ENCODE results near the gene F5. TPM values are rescaled to one million over a fixed set of nuclear protein-coding genes. Genes with fewer than 3 reads are reported as not detected.

The F5 gene
- total RNA-seq, 2 experiments from 2014 or later: 8.9 to 11.0 TPM

DNA sequence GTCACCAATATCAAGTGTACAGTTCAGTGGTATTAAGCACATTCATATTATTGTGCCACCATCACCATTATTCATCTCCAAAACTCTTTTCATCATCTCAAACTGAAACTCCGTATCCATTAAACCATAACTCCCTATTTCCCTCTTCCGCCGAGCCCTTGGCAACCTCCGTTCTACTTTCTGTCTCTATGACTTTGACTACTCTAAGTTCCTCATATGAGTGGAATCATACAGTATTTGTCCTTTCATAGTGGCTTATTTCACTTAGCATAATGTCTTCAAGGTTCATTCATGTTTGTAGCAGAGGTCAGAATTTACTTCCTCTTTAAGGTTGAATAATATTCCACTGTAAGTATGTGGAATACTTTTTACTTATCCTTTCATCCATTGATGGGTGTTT lies 21.9 kb upstream of the F5 start:
- DNase-seq: no peak
- Mint-ChIP-seq H3K4me3 (no peak overlapping the region), H3K27me3 (peaks cover 3% of the 10 kb centered on the region), H3K4me1 (peaks cover 28% of the 10 kb centered on the region), H3K36me3 (ENCODE audit: low read depth) (peaks cover 8% of the 10 kb centered on the region), H3K9me3 (peaks cover 2% of the 10 kb centered on the region), H3K27ac (no peak overlapping the region)
- ChIA-PET CTCF (no interaction called here), POLR2A (no interaction called here)

DNA sequence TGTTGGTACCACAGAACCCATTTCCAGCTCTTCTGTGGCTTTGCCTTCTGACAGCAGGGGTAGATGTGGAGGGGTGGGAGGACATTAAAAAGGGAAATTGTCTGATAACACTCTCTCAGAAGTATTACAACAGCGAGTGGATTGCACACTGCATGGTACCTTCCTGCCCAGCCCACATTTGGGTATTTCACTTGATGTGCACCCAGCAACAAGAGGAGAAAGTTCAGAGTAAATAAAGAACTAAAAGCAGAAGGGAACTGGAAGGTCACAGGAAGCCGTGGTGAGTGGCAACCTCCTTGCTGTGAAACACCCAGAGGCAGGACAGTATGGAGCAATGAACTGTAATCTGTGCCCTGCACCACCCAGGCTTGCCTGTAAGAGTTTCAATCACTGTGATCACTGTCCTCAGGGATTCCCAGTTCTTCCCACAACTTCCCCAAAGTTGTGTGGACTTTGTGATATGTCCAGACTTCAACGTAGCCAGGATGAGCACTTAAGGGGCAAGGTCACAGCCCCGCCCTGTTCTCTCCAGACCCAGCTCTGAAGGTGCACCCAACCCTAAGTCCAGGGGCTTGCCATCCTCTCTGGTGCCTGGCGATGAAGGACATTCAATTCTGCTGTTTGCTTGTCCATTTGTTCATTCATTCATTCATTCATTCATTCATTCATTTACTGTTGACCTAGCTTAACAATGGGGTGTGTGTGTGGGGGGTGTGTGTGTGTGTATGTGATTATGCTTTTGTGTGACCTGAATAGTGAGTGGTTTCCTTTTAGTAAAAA lies 18.7 kb upstream of the F5 start:
- peak; percentile 75 for DNase-seq
- POLR2A ChIA-PET: interaction anchor here (0.8 to 2.9 kb wide), 4 partner anchors 11 to 107 kb away, joined by 3 to 30 read pairs (median 4); no protein-coding TSS in a partner anchor

DNA sequence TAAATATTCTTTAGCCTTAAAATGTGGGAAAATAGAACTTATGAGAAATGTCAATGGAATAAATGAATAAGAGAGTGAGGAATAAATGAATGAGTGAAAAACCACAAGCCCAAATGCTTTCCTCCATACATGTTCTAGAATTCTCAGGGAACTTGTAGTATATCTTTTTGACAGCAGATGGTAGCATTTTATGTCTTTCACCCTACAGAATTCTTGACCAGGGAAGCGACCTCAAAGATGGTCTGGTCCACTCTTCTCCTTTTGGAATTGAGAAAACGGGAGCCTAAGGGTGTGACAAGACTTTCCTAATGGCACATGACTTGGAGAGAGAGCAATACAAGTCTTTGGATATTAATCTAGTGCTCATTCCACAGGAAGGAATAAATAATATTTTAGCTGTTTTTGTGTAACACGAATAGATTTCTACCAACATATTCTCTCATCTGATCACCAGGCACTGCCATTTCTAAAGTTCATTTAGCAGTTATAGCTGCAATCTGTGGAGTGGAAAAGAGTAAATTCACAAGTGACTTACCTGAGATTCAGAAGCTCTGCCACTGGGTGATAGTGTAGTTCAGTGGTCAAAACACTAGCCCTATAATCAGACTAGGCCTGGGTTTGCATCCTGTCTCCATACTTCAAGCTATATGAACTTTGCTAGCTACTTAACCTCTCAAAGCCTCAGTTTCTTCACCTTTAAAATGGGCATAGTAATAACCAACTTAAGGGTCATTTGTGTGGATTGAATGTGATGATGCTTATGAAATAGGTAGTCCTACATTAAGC lies 15.0 kb upstream of the F5 start:
- Mint-ChIP-seq H3K36me3 (ENCODE audit: low read depth) (peaks cover 12% of the 10 kb centered on the region), H3K27me3 (peaks cover 7% of the 10 kb centered on the region), H3K9me3 (peaks cover 5% of the 10 kb centered on the region), H3K4me3 (no peak overlapping the region), H3K27ac (no peak overlapping the region), H3K4me1 (peaks cover 51% of the 10 kb centered on the region)
- no peak for DNase-seq
- POLR2A ChIA-PET: interaction anchor here (0.9 to 3.7 kb wide), 9 partner anchors 15 to 194 kb away, joined by 3 to 57 read pairs (median 6); partner anchors contain the start of gene METTL18
- CTCF ChIA-PET: interaction anchor here (0.8 to 4.9 kb wide), 32 partner anchors 9 to 292 kb away, joined by 3 to 134 read pairs (median 6); partner anchors contain the start of genes F5, METTL18 and SCYL3

More for the DNA sequence above, 18.7 kb upstream of the F5 start:
- Mint-ChIP-seq H3K36me3 (ENCODE audit: low read depth) (peaks cover 12% of the 10 kb centered on the region), H3K27me3 (no peaks in the 10 kb centered on the region), H3K27ac (peak overlapping the region; percentile 67), H3K9me3 (peaks cover 5% of the 10 kb centered on the region), H3K4me3 (peak overlapping the region; percentile 11), H3K4me1 (peaks cover 54% of the 10 kb centered on the region)
- CTCF ChIA-PET: interaction anchor here (0.8 to 4.9 kb wide), 5 partner anchors 18 to 108 kb away, joined by 4 to 134 read pairs (median 6); partner anchors contain the start of gene F5

DNA sequence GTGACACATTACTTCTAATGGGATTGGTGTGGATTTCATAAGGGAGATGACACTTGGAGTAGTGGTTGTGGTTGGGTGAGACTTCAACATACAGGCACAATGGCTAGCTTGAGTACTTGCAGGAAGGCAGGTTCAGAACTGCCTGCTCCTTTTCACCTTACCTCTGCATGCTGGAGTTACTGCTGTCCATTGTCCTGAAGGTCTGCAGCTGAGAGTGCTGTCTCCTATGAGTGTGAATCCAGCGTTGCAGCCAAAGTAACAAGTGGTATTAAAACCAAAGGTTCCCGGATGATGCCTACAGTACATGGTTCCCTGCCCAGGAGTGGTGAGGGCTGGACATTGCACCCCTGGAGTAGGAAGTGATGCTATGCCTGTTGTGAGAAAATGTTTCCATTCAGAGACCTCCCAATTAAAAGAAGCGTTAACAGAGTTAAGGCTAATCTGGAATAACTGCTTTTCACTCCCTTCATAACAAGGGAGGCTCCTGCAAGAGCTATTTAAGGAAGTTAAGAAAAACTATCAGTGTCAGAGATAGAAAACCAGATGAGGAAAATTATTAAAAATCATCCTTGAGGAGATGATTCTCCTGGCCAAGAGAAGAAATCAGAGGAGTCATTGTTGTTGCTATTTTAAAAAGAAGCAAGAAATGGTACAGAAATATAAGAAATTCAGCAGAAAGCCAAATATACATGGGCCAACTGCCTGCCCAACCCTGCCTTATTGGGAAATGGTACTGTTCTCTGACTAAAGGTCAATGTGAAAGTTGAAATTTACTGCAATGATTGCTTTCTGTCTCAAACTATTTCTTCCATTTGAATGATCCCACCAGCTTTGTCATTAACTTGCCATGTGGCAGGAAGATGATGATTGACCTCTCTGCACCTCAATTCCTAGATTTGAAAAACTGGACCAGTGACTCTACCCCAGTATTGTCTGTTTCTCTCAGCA lies 9.8 kb upstream of the F5 start:
- POLR2A ChIA-PET: interaction anchor here (1.2 to 2.3 kb wide), 3 partner anchors 9 to 199 kb away, joined by 3 to 12 read pairs (median 6); partner anchors contain the start of genes F5 and METTL18
- no peak overlapping the region for H3K4me3 Mint-ChIP-seq
- H3K4me1 Mint-ChIP-seq: peaks cover 33% of the 10 kb centered on the region
- CTCF ChIA-PET: interaction anchor here (1.1 to 2.3 kb wide), 4 partner anchors 9 to 116 kb away, joined by 3 to 16 read pairs (median 6); partner anchors contain the start of gene F5
- no peaks in the 10 kb centered on the region for H3K9me3 Mint-ChIP-seq
- H3K27ac Mint-ChIP-seq: no peak overlapping the region
- no peaks in the 10 kb centered on the region for H3K36me3 Mint-ChIP-seq (ENCODE audit: low read depth)
- peak; percentile 40 for DNase-seq
- peaks cover 11% of the 10 kb centered on the region for H3K27me3 Mint-ChIP-seq

DNA sequence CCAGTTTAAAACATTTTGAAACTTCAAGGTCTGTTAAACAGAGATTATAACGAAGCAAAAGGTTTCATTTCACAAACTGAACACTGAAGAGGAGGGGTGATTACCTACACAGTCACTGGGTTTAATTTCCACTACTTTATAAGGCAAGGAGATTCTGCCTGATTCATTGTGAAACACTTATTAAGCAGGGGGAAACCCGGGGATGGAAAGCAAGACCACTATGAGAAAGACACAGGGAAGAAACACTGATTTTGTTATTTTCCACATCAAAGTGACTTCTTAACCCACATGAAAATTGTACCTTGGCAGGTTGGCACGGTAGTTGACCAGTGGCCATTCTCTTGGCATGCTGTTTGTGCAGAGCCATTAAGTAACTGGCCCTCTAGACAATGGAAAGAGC lies 8.1 kb upstream of the F5 start:
- Mint-ChIP-seq H3K4me1 (peaks cover 34% of the 10 kb centered on the region), H3K4me3 (no peak overlapping the region), H3K36me3 (ENCODE audit: low read depth) (no peaks in the 10 kb centered on the region), H3K9me3 (no peaks in the 10 kb centered on the region), H3K27me3 (peaks cover 11% of the 10 kb centered on the region), H3K27ac (no peak overlapping the region)
- CTCF ChIA-PET: interaction anchor here (1.1 to 2.2 kb wide), 2 partner anchors 8 to 10 kb away, joined by 3 to 7 read pairs; partner anchors contain the start of gene F5
- POLR2A ChIA-PET: interaction anchor here (2.3 kb wide), 1 partner anchor 8 kb away, joined by 12 read pairs; the partner anchor contains the start of gene F5
- DNase-seq: no peak

DNA sequence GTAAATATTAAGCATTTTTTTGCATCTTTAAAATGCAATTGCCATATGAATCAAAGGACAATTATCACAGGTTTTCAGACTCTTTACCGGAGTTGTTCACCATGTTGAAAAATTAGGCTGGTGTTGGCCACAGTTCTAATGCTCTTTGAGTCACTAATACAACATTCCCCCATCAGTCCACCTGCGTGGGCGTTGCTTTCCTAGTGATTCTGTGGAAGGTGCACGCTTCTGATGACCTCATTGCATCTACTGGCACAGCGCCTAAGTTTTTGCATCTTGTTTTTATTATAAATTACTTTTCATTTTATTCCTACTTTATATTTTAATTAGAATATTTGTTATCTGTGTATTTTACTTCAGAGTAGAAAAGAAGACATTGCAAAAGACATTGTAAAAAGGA lies 4.7 kb upstream of the F5 start:
- Mint-ChIP-seq H3K4me3 (no peak overlapping the region), H3K36me3 (ENCODE audit: low read depth) (no peaks in the 10 kb centered on the region), H3K27ac (no peak overlapping the region), H3K9me3 (no peaks in the 10 kb centered on the region), H3K27me3 (peaks cover 2% of the 10 kb centered on the region), H3K4me1 (peaks cover 68% of the 10 kb centered on the region)
- CTCF ChIA-PET: interaction anchor here (2.0 kb wide), 1 partner anchor 11 kb away, joined by 14 read pairs; no protein-coding TSS in a partner anchor
- POLR2A ChIA-PET: no interaction called here
- no peak for DNase-seq

DNA sequence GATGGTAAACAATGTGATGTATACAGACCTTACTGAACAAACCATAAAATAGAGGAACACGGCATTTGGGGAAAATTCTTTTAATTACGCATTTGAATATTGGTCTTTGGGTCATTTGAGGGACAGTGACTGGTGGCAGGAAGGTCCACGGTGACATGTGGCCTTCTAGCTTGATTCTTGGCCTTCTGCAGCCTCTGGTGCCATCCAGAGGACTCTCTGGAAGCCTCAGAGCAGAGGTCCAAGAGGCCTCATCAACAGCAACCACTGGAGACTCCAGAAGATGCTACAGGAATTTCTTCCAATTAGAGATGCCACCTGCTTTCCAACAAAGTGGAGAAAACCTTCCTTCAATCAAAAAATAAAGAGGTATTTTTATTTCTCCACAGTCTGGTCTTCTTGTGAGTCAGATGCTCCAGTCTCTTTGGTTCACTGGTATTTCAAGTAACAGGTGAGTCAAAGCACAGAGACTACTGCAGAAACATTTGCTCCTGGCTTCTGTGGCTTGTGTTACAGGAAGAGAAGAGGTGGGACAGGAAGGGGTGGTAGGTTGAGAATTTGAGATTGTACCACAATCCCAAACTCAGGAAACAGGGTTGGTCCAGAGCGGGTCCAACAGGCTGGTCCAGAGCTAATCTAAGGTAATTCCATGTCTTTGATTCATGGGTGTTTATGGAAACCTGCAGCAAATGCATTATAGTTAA lies 2.7 kb upstream of the F5 start:
- Mint-ChIP-seq H3K36me3 (ENCODE audit: low read depth) (no peaks in the 10 kb centered on the region), H3K27ac (peak overlapping the region; percentile 58), H3K4me3 (no peak overlapping the region), H3K4me1 (peaks cover 71% of the 10 kb centered on the region), H3K27me3 (no peaks in the 10 kb centered on the region), H3K9me3 (no peaks in the 10 kb centered on the region)
- peak; percentile 28 for DNase-seq
- POLR2A ChIA-PET: no interaction called here
- CTCF ChIA-PET: interaction anchor here (1.2 to 1.5 kb wide), 2 partner anchors 39 to 123 kb away, joined by 3 to 4 read pairs; no protein-coding TSS in a partner anchor

DNA sequence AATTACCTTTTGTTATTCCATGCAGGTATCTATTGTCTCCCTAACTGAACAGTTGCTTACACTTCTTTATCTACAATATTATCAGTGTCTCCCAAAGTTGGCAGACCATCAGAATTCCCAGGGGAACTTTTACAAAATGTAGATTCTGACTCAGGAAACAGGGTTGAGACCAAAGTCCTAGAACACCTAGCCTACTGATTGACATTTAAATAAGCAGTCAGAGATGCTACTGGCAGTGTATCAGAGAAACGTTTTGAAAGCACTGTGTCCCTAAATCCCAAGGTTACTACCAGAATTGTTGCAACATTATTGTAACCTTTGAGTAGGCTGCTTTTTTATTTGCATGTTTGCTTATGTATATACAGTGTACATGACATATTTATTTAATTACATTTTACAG lies 1.8 kb upstream of the F5 start:
- H3K27me3 Mint-ChIP-seq: no peaks in the 10 kb centered on the region
- no peak for DNase-seq
- peaks cover 72% of the 10 kb centered on the region for H3K4me1 Mint-ChIP-seq
- ChIA-PET POLR2A (no interaction called here), CTCF (interaction anchor here (1.5 kb wide), 1 partner anchor 38 kb away, joined by 4 read pairs; no protein-coding TSS in a partner anchor)
- no peak overlapping the region for H3K27ac Mint-ChIP-seq
- H3K4me3 Mint-ChIP-seq: no peak overlapping the region
- H3K36me3 Mint-ChIP-seq (ENCODE audit: low read depth): peaks cover 2% of the 10 kb centered on the region
- no peaks in the 10 kb centered on the region for H3K9me3 Mint-ChIP-seq

DNA sequence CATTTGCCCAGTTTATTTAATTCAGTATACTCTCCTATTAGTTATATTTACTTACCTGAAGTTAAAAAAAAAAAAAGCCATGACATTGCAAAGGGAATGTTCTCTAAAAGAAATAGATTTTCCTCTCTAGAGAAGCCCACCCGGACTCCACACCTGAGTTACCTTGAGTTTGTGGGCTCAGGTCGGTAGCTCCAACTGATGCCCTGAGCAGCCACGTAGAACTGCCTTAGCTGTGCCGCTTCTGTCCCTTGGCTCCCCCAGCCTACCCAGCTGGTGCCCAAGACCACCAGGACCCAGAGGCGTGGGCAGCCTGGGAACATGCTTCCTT lies 250 bp downstream of the F5 start:
- POLR2A ChIA-PET: interaction anchor here (0.7 to 3.0 kb wide), 16 partner anchors 10 to 307 kb away, joined by 3 to 31 read pairs (median 6); partner anchors contain the start of genes CCDC181, METTL18, SCYL3 and SLC19A2
- CTCF ChIA-PET: interaction anchor here (0.7 to 3.9 kb wide), 33 partner anchors 9 to 985 kb away, joined by 3 to 77 read pairs (median 5); partner anchors contain the start of genes CCDC181 and METTL18
- peaks cover 68% of the 10 kb centered on the region for H3K4me1 Mint-ChIP-seq

DNA sequence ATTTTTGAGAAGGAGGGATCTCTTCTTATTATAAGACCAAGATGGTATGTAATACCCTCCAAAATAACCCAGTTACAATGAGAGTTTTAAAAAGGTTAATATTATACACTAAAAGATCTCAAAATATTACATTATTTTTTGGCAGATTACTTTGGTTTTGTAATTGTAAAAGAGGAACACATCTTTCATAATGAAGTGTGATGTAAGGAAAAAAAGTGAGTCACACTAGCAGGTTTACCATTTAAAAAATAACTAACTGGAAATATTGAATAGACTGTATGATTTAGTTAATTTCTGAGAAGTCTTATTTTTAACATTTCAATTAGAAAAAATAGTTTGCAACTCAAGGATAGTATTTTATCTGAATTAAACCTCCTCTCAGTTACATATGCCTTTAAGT lies 1.1 kb downstream of the F5 start:
- DNase-seq: no peak
- H3K9me3 Mint-ChIP-seq: no peaks in the 10 kb centered on the region
- ChIA-PET POLR2A (interaction anchor here (1.3 to 3.0 kb wide), 3 partner anchors 111 to 308 kb away, joined by 5 to 11 read pairs (median 8); partner anchors contain the start of genes METTL18 and SCYL3), CTCF (interaction anchor here (2.1 to 3.9 kb wide), 5 partner anchors 17 to 209 kb away, joined by 11 to 77 read pairs (median 44); partner anchors contain the start of gene METTL18)
- H3K36me3 Mint-ChIP-seq (ENCODE audit: low read depth): peaks cover 2% of the 10 kb centered on the region
- peak overlapping the region; percentile 87 for H3K4me3 Mint-ChIP-seq
- peak overlapping the region; percentile 45 for H3K27ac Mint-ChIP-seq
- no peaks in the 10 kb centered on the region for H3K27me3 Mint-ChIP-seq
- peaks cover 68% of the 10 kb centered on the region for H3K4me1 Mint-ChIP-seq

More for the DNA sequence above, 250 bp downstream of the F5 start:
- Mint-ChIP-seq H3K36me3 (ENCODE audit: low read depth) (peaks cover 2% of the 10 kb centered on the region), H3K4me3 (peak overlapping the region; percentile 87), H3K9me3 (no peaks in the 10 kb centered on the region), H3K27me3 (no peaks in the 10 kb centered on the region), H3K27ac (peak overlapping the region; percentile 77)
- no peak for DNase-seq

DNA sequence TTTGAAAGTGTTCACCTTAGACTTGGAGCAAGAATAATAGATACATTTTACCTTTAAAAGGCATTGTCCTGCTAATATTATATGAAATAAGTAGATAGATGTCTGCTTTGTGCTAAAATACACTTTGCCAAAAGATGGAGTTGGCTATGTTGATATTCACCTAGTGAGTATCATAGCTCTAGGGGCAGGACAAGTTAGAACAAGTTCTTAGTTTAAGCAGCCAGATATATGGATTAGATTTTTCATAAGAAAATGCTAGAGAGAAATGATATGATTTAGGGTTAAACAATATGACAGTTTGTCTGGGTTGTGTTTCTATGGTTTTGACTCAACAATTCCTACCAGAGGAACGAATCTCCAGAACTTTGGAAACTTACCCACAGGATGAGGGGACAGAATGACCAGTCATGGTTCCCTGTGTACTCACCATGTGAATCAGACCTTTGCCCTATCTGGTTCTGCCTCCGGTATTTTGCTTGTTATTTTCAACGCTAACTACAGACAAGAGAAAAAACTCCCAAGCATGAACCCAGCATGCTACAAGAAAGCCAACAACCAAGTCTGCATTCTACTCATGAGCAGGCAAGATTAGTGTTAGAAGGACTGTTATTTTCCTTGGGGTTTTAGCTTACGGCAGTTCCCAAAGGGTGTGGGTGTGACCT lies 1.7 kb downstream of the F5 start:
- no peak for DNase-seq
- Mint-ChIP-seq H3K27me3 (no peaks in the 10 kb centered on the region), H3K36me3 (ENCODE audit: low read depth) (peaks cover 2% of the 10 kb centered on the region), H3K9me3 (no peaks in the 10 kb centered on the region), H3K4me1 (peaks cover 63% of the 10 kb centered on the region), H3K27ac (peak overlapping the region; percentile 2), H3K4me3 (peak overlapping the region; percentile 67)
- CTCF ChIA-PET: interaction anchor here (0.9 to 3.9 kb wide), 5 partner anchors 10 to 128 kb away, joined by 3 to 62 read pairs (median 11); no protein-coding TSS in a partner anchor
- POLR2A ChIA-PET: interaction anchor here (1.3 to 3.0 kb wide), 2 partner anchors 211 to 309 kb away, joined by 5 to 11 read pairs; partner anchors contain the start of genes METTL18 and SCYL3
